ENCODE results near the gene SUGT1. TPM values are rescaled to one million over a fixed set of nuclear protein-coding genes. Genes with fewer than 3 reads are reported as not detected.

Gene SUGT1
- total RNA-seq, 1 donor from 2014 or later, result 49.8 TPM

GRCh38 chr13:52744842-52745375 is 92.3 kb downstream of the SUGT1 start:
- H3K27me3 ChIP-seq (ENCODE audit: control insufficient read depth, insufficient read depth, low read length), result peaks cover 10% of the 10 kb centered on the region
- H3K36me3 ChIP-seq (ENCODE audit: control insufficient read depth, insufficient read depth, low read length), result no peaks in the 10 kb centered on the region
- H3K4me3 ChIP-seq (ENCODE audit: low read depth, low read length), result no peak overlapping the region
- DNase-seq (ENCODE audit: low read depth), result no peak
- TF ChIP-seq CTCF (IDR thresholded peaks at IDR 0.05; ENCODE audit: insufficient read depth, low read length, poor library complexity, severe bottlenecking), result no peak

GRCh38 chr13:52746141-52746540 is 93.5 kb downstream of the SUGT1 start:
- no peak overlapping the region for H3K4me3 ChIP-seq (ENCODE audit: low read depth, low read length)
- H3K36me3 ChIP-seq (ENCODE audit: control insufficient read depth, insufficient read depth, low read length), result no peaks in the 10 kb centered on the region
- TF ChIP-seq CTCF (IDR thresholded peaks at IDR 0.05; ENCODE audit: insufficient read depth, low read length, poor library complexity, severe bottlenecking), result no peak
- no peak for DNase-seq (ENCODE audit: low read depth)
- H3K27me3 ChIP-seq (ENCODE audit: control insufficient read depth, insufficient read depth, low read length), result no peaks in the 10 kb centered on the region

DNA sequence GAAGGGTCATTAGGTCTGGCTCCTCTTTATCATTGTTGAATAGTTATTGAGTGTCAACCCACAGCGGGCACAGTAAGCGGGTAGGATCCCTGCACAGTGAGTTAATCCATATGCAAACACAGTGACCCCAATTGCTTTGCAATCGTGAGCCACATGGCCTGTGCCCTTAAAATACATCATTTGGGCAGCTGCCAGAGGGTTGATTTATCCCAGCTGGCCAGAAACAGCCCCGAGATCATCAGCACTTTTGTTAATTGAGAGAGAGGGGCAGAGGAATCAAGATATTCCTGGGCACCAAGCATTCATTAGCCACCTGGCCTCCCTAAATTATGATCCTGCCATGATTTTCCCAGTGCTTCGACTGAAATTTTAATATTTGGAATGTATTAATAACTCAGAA is 96.8 kb downstream of the SUGT1 start:
- DNase-seq (ENCODE audit: low read depth), result no peak
- H3K27me3 ChIP-seq (ENCODE audit: control insufficient read depth, insufficient read depth, low read length), result no peaks in the 10 kb centered on the region
- H3K4me3 ChIP-seq (ENCODE audit: low read depth, low read length), result no peak overlapping the region
- H3K36me3 ChIP-seq (ENCODE audit: control insufficient read depth, insufficient read depth, low read length), result no peaks in the 10 kb centered on the region
- no peak for TF ChIP-seq CTCF (IDR thresholded peaks at IDR 0.05; ENCODE audit: insufficient read depth, low read length, poor library complexity, severe bottlenecking)

Other genes with a start within 250 kb of the SUGT1 start
- 4.1 and 4.8 TPM in 2 replicates for gene THSD1, start 246.7 kb upstream of the SUGT1 start, total RNA-seq
- gene VPS36, start 202.2 kb upstream of the SUGT1 start, total RNA-seq, result 26.6 and 31.5 TPM in 2 replicates
- gene CKAP2, start 197.4 kb upstream of the SUGT1 start, total RNA-seq, result 18.8 and 21.9 TPM in 2 replicates
- 4.0 and 7.2 TPM in 2 replicates for gene HNRNPA1L2, start 10.4 kb upstream of the SUGT1 start, total RNA-seq
- gene CNMD, start 87.0 kb downstream of the SUGT1 start, total RNA-seq, result 0.46 and 1.4 TPM in 2 replicates
- 0.04 and 0.14 TPM in 2 replicates for gene PCDH8, start 195.8 kb downstream of the SUGT1 start, total RNA-seq